ENCODE results near the gene COBLL1. TPM values are rescaled to one million over a fixed set of nuclear protein-coding genes. Genes with fewer than 3 reads are reported as not detected.

Gene COBLL1
- total RNA-seq, 1 donor from 2014 or later: 222 TPM

GRCh38 chr2:164722616-164723338 lies 118.8 kb downstream of the COBLL1 start:
- no peaks in the 10 kb centered on the region for H3K27me3 Mint-ChIP-seq
- CTCF ChIA-PET: interaction anchor here (0.6 kb wide), 1 partner anchor 191 kb away, joined by 3 read pairs; no protein-coding TSS in a partner anchor
- H3K9me3 Mint-ChIP-seq: no peaks in the 10 kb centered on the region
- no peak overlapping the region for H3K4me3 Mint-ChIP-seq
- peaks cover 19% of the 10 kb centered on the region for H3K4me1 Mint-ChIP-seq
- POLR2A ChIA-PET: no interaction called here
- ATAC-seq (ENCODE audit: low read depth) (no peak), DNase-seq (no peak)
- H3K27ac Mint-ChIP-seq: peak overlapping the region; percentile 12
- no peak for TF ChIP-seq CTCF (IDR thresholded peaks at IDR 0.05)
- intact Hi-C loops (cut with micrococcal nuclease): no loop called here
- peaks cover 60% of the 10 kb centered on the region for H3K36me3 Mint-ChIP-seq (ENCODE audit: low read depth)

- H3K4me3 Mint-ChIP-seq: no peak overlapping the region
- DNase-seq (no peak), ATAC-seq (ENCODE audit: low read depth) (peak; percentile 65)
- ChIA-PET CTCF (no interaction called here), POLR2A (no interaction called here)
- peaks cover 60% of the 10 kb centered on the region for H3K36me3 Mint-ChIP-seq (ENCODE audit: low read depth)
- TF ChIP-seq CTCF (IDR thresholded peaks at IDR 0.05): no peak
- H3K9me3 Mint-ChIP-seq: no peaks in the 10 kb centered on the region
- intact Hi-C loops (cut with micrococcal nuclease): no loop called here
- no peak overlapping the region for H3K27ac Mint-ChIP-seq
- H3K27me3 Mint-ChIP-seq: no peaks in the 10 kb centered on the region
- peaks cover 19% of the 10 kb centered on the region for H3K4me1 Mint-ChIP-seq
Observed at GRCh38 chr2:164721430-164721829, 120.2 kb downstream of the COBLL1 start.

GRCh38 chr2:164719996-164720941 lies 121.4 kb downstream of the COBLL1 start:
- CTCF ChIA-PET: interaction anchor here (1.4 kb wide), 1 partner anchor 193 kb away, joined by 3 read pairs; no protein-coding TSS in a partner anchor
- Mint-ChIP-seq H3K27ac (peak overlapping the region; percentile 33), H3K4me3 (no peak overlapping the region), H3K9me3 (no peaks in the 10 kb centered on the region), H3K36me3 (ENCODE audit: low read depth) (peaks cover 62% of the 10 kb centered on the region), H3K4me1 (peaks cover 17% of the 10 kb centered on the region), H3K27me3 (no peaks in the 10 kb centered on the region)
- ATAC-seq (ENCODE audit: low read depth) (no peak), DNase-seq (no peak)
- POLR2A ChIA-PET: no interaction called here
- intact Hi-C loops (cut with micrococcal nuclease): no loop called here
- no peak for TF ChIP-seq CTCF (IDR thresholded peaks at IDR 0.05)

- H3K4me3 Mint-ChIP-seq: no peak overlapping the region
- no peak for TF ChIP-seq CTCF (IDR thresholded peaks at IDR 0.05)
- peaks cover 71% of the 10 kb centered on the region for H3K36me3 Mint-ChIP-seq (ENCODE audit: low read depth)
- no peak for DNase-seq
- POLR2A ChIA-PET: no interaction called here
- intact Hi-C loops (cut with micrococcal nuclease): no loop called here
- ATAC-seq (ENCODE audit: low read depth): no peak
- CTCF ChIA-PET: interaction anchor here (0.6 to 1.4 kb wide), 6 partner anchors 9 to 196 kb away, joined by 3 to 4 read pairs (median 4); no protein-coding TSS in a partner anchor
- peaks cover 9% of the 10 kb centered on the region for H3K4me1 Mint-ChIP-seq
- H3K27ac Mint-ChIP-seq: no peak overlapping the region
- H3K9me3 Mint-ChIP-seq: no peaks in the 10 kb centered on the region
- H3K27me3 Mint-ChIP-seq: no peaks in the 10 kb centered on the region
Observed at GRCh38 chr2:164717000-164717803, 124.4 kb downstream of the COBLL1 start.
